Endothelial cell of umbilical vein (primary cell): ENCODE data around the gene SMAD3. TPM values are rescaled to one million over a fixed set of nuclear protein-coding genes. Genes with fewer than 3 reads are reported as not detected.

Source experiments
- BruUV-seq: library from RNA; stranded (reverse); fragments of 400-500 nt; replicated peaks from 2 replicates; lab custom pipeline; 2021; lab: Mats Ljungman, UMichigan
- CTCF ChIA-PET: fragments of 300-600, 350-600 bp; sonication (Branson Sonifier 250); formaldehyde crosslinking; loops from one replicate; lab custom pipeline; 2021; ENCODE audit warnings: antibody characterized with exemption, inconsistent platforms; lab: Charles Lee
- POLR2A ChIA-PET: fragments of 300-600, 350-600 bp; sonication (Branson Sonifier 250); formaldehyde crosslinking; loops from one replicate; lab custom pipeline; 2021; ENCODE audit warnings: antibody characterized with exemption, inconsistent platforms; lab: Charles Lee
- DNase-seq: peaks from one replicate; pipeline ENCODE4 v3.0.0-alpha.2; 2011; ENCODE audit warnings: low read depth, low spot score
- FAIRE-seq: peaks from 2 replicates; lab custom pipeline; 2011; peaks lifted over from hg19 to GRCh38; lab: Jason Lieb, UNC
- H2AFZ ChIP-seq: 2 replicates; pipeline ENCODE4 v1.6.0; 2012; ENCODE audit warnings: low read depth, low read length, control low read depth, inconsistent platforms
- H3K27ac ChIP-seq: 2 replicates; pipeline ENCODE4 v1.5.1; 2011; ENCODE audit warnings: low read depth, mild to moderate bottlenecking, control low read depth, low read length, moderate library complexity; ENCODE audit not compliant: insufficient read depth
- H3K27me3 ChIP-seq, 2 experiments: 2 replicates each; pipeline versions ENCODE4 v1.6.0 to v1.6.1; 2011; ENCODE audit warnings: low read length in 2 of 2, mixed read lengths in 1 of 2; ENCODE audit not compliant: control insufficient read depth in 2 of 2, insufficient read depth in 2 of 2
- H3K36me3 ChIP-seq, 2 experiments: 2 replicates in 1 of 2; 3 replicates in 1 of 2; pipeline ENCODE4 v1.5.1; 2011; ENCODE audit warnings: low read length in 2 of 2, mild to moderate bottlenecking in 1 of 2, moderate library complexity in 1 of 2; ENCODE audit not compliant: control insufficient read depth in 2 of 2, insufficient read depth in 2 of 2; ENCODE audit errors: extremely low read depth in 1 of 2
- H3K4me1 ChIP-seq: 3 replicates; pipeline ENCODE4 v1.5.1; 2011; ENCODE audit warnings: mild to moderate bottlenecking, low read length; ENCODE audit not compliant: control insufficient read depth, insufficient read depth; ENCODE audit errors: extremely low read depth
- H3K4me2 ChIP-seq: 2 replicates; pipeline ENCODE4 v1.6.1; 2011; ENCODE audit warnings: low read length, control low read depth, mixed read lengths; ENCODE audit not compliant: insufficient read depth
- H3K4me3 ChIP-seq, 3 experiments: fragments of 200-600 bp in 1 of 3; sonication (generic), shearing (Covaris generic) in 1 of 3; replicated peaks in 1 of 3; 2 replicates each; pipeline ENCODE4 v1.5.1; 2011 to 2016; ENCODE audit warnings: control low read depth in 3 of 3, low read length in 3 of 3, mild to moderate bottlenecking in 2 of 3, inconsistent platforms in 1 of 3, low read depth in 1 of 3, moderate library complexity in 1 of 3; ENCODE audit not compliant: insufficient read depth in 1 of 3
- H3K79me2 ChIP-seq: 2 replicates; pipeline ENCODE4 v1.6.0; 2012; ENCODE audit warnings: low read length, inconsistent platforms; ENCODE audit not compliant: control insufficient read depth, insufficient read depth
- H3K9ac ChIP-seq: replicated peaks from 2 replicates; pipeline ENCODE3; 2011; ENCODE audit warnings: low read length, control low read depth; ENCODE audit not compliant: insufficient read depth; ENCODE audit errors: extremely low read depth
- H3K9me1 ChIP-seq: replicated peaks from 3 replicates; pipeline ENCODE4 v1.6.0; 2011; ENCODE audit warnings: mild to moderate bottlenecking, low read length; ENCODE audit not compliant: control insufficient read depth, insufficient read depth; ENCODE audit errors: extremely low read depth
- H3K9me3 ChIP-seq: replicated peaks from 2 replicates; pipeline ENCODE4 v1.5.1; 2012; ENCODE audit warnings: low read length, inconsistent platforms; ENCODE audit not compliant: control insufficient read depth, insufficient read depth
- H4K20me1 ChIP-seq: replicated peaks from 2 replicates; pipeline ENCODE3; 2011; ENCODE audit warnings: mild to moderate bottlenecking, low read length; ENCODE audit not compliant: control insufficient read depth, insufficient read depth; ENCODE audit errors: extremely low read depth
- CTCF ChIP-seq, 2 donors: IDR thresholded peaks; 1 replicate in 1 of 2; 2 replicates in 1 of 2; pipeline ENCODE4 v1.5.1; 2011; ENCODE audit warnings: low read length in 2 of 2, mild to moderate bottlenecking in 2 of 2, moderate library complexity in 2 of 2, control low read depth in 1 of 2, inconsistent platforms in 1 of 2, low read depth in 1 of 2; ENCODE audit not compliant: insufficient read depth in 1 of 2; ENCODE audit errors: extremely low read depth in 1 of 2
- FOS ChIP-seq: IDR thresholded peaks from 2 replicates; pipeline ENCODE4 v1.6.1; 2011; ENCODE audit warnings: mild to moderate bottlenecking, low read length, moderate library complexity, borderline replicate concordance; ENCODE audit not compliant: insufficient read depth
- GATA2 ChIP-seq: IDR thresholded peaks from 2 replicates; pipeline ENCODE4 v1.7.0; 2011; ENCODE audit warnings: low read depth, mild to moderate bottlenecking, moderate library complexity, mixed read lengths, low read length; ENCODE audit not compliant: insufficient read length, insufficient read depth
- POLR2AphosphoS5 ChIP-seq: IDR thresholded peaks from 2 replicates; pipeline ENCODE4 v1.6.1; 2012; ENCODE audit warnings: low read depth, mild to moderate bottlenecking, control low read depth, low read length, moderate library complexity; ENCODE audit not compliant: insufficient read depth
- dilution Hi-C: fragments of 300-500 bp; cut with MboI; formaldehyde crosslinking; loops from one replicate; pipeline ENCODE4 v1.15.0; 2019; ENCODE audit warnings: low sequenced_read_pairs; ENCODE audit not compliant: extremely low pct_ligation_motif_present
- intact Hi-C: fragments of 100-400 bp; cut with micrococcal nuclease; formaldehyde crosslinking; loops from one replicate; pipeline ENCODE4 v1.10.0; 2022
- polyA plus RNA-seq, 4 experiments: library from polyadenylated mRNA; depleted of rRNA in 3 of 4; stranded (reverse) in 3 of 4; unstranded in 1 of 4; fragments of >200 nt; gene quantifications; 2 replicates each; pipeline versions ENCODE4 v1.2.1 to v1.2.3, GENCODE V29; 2011 to 2012; ENCODE audit warnings: missing spikeins in 1 of 4
- total RNA-seq: library from RNA; stranded (reverse); gene quantifications from 2 replicates; pipeline ENCODE4 v1.2.3, GENCODE V29; 2021

SMAD3 gene
- total and polyA plus RNA-seq, 2 donors (not counting 3 experiments of a cell fraction or from before 2014, with no cell fraction given) = 56.4 to 88.2 TPM

GRCh38 chr15:67117370-67117769 is 52.0 kb downstream of the SMAD3 start:
- intact Hi-C loops = no loop called here
- peaks cover 96% of the 10 kb centered on the region for H3K79me2 ChIP-seq
- H4K20me1 ChIP-seq = no peaks in the 10 kb centered on the region
- H3K36me3 ChIP-seq = no peaks in the 10 kb centered on the region
- dilution Hi-C loops = no loop called here
- no peak overlapping the region for H3K4me3 ChIP-seq
- ChIA-PET CTCF (interaction anchor here (1.6 to 1.8 kb wide), 4 partner anchors 11 to 54 kb away, joined by 3 to 11 read pairs (median 4); no protein-coding TSS in a partner anchor), POLR2A (interaction anchor here (1.3 kb wide), 1 partner anchor 12 kb away, joined by 3 read pairs; no protein-coding TSS in a partner anchor)
- H3K9me3 ChIP-seq = no peaks in the 10 kb centered on the region
- H3K27ac ChIP-seq = peak overlapping the region; percentile 78
- no TSS peak for BruUV-seq
- no peak for DNase-seq
- no peak overlapping the region for H3K4me2 ChIP-seq
- no peak overlapping the region for H2AFZ ChIP-seq
- no peaks in the 10 kb centered on the region for H3K9me1 ChIP-seq
- no peaks in the 10 kb centered on the region for H3K27me3 ChIP-seq
- no peak for TF ChIP-seq GATA2
- no peak for TF ChIP-seq CTCF (IDR thresholded peaks at IDR 0.05; ENCODE audit: extremely low read depth in 1 of 2, insufficient read depth in 1 of 2, low read depth in 1 of 2, low read length in 2 of 2)
- FAIRE-seq = no peak
- peak overlapping the region; percentile 26 for H3K9ac ChIP-seq
- peaks cover 66% of the 10 kb centered on the region for H3K4me1 ChIP-seq

GRCh38 chr15:67118808-67119207 is 53.4 kb downstream of the SMAD3 start:
- no TSS peak for BruUV-seq
- H3K4me2 ChIP-seq = no peak overlapping the region
- no peaks in the 10 kb centered on the region for H3K36me3 ChIP-seq
- POLR2A ChIA-PET = no interaction called here
- no peaks in the 10 kb centered on the region for H3K9me1 ChIP-seq
- peaks cover 66% of the 10 kb centered on the region for H3K4me1 ChIP-seq
- dilution Hi-C loops (no loop called here), intact Hi-C loops (no loop called here)
- FAIRE-seq (no peak), DNase-seq (no peak)
- no peaks in the 10 kb centered on the region for H3K27me3 ChIP-seq
- H2AFZ ChIP-seq = no peak overlapping the region
- H3K27ac ChIP-seq = peak overlapping the region; percentile 92
- no peaks in the 10 kb centered on the region for H3K9me3 ChIP-seq
- TF ChIP-seq FOS (peak; percentile 23), POLR2AphosphoS5 (no peak)
- no peaks in the 10 kb centered on the region for H4K20me1 ChIP-seq
- CTCF ChIA-PET = interaction anchor here (0.9 kb wide), 1 partner anchor 50 kb away, joined by 3 read pairs; no protein-coding TSS in a partner anchor
- H3K79me2 ChIP-seq = peaks cover 96% of the 10 kb centered on the region
- H3K4me3 ChIP-seq = no peak overlapping the region
- H3K9ac ChIP-seq = no peak overlapping the region
